Measurements from ENCODE around the gene KIAA0930.
"Not testable (repeated sequence)": the region's sequence is repeated elsewhere in the genome, so short reads cannot be mapped to it uniquely, and the experiment has no call there.

Gene KIAA0930

DNA sequence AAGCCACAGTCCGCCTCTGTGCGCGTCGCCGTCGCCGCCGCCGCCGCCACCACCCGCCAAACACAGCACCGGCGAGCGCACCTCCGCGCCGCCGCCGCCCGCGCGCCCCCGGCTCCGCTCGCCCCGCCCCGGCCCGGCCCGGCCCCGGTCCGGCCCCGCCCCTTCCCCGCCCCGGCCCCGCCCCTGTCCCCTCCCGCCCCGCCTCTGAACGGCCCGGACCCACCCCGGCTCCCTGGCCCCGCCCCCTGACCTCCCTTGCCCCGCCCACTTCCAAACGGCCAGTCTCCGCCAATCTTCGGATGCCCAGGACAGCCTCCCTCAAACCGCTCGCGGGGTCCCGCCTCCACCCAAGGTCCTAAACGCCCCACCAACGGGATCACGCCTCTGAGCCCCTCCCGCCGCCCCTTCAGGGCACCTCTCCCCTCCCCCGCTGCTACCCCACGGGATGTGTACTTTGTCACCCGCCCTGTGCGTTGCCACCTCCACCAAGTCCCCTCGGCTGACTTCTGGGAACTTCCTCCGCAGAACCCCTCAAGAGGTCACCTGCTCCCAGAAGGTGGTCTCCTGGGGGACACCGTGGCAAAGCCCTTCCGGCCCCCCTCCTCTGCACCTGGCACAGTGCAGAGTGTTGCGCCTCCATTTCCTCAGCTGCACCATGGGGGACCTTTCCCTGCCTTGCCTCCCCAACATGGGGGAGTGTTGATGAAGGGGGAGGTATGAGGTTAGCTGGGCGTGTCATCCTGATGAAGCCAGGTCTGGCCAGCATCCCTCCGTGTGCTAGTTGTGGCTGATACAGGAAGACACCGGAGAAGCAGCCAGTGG, at the start of gene KIAA0930:
Gene KIAA0930, minus strand, starts transcription at position 85 of the 822 bp plus-strand sequence. CDS start 191 bp downstream, outside the sequence.
- peak; percentile 78 for DNase-seq

DNA sequence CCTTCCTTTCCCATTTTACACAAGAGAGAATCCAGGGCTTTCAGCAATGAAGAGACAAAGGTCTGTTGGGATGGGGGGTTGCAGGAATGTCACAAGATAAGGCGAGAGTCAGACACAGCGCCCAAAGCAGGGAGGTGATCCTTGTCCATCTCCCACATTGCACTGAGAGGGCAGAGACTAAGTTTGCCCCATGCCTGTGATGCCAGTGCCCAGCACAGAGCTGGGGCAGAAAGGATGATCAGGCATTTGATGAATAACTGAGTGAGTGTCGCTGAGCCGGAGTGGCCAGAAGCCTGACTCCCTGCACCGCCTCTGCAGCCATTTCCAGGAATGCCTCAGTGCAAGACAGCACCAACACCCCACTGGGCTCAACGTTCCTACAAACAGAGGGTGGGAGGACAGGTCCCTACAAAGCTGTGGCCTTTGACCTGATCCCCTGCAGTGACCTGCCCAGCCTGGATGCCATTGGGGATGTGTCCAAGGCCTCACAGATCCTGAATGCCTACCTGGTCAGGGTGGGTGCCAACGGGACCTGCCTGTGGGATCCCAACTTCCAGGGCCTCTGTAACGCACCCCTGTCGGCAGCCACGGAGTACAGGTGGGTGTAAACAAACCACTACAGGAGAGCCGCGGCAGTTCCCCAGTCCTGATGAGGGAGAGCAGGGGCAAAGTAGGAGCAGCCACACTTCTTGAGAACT, 46.3 kb upstream of the KIAA0930 start:
- no peak for DNase-seq

DNA sequence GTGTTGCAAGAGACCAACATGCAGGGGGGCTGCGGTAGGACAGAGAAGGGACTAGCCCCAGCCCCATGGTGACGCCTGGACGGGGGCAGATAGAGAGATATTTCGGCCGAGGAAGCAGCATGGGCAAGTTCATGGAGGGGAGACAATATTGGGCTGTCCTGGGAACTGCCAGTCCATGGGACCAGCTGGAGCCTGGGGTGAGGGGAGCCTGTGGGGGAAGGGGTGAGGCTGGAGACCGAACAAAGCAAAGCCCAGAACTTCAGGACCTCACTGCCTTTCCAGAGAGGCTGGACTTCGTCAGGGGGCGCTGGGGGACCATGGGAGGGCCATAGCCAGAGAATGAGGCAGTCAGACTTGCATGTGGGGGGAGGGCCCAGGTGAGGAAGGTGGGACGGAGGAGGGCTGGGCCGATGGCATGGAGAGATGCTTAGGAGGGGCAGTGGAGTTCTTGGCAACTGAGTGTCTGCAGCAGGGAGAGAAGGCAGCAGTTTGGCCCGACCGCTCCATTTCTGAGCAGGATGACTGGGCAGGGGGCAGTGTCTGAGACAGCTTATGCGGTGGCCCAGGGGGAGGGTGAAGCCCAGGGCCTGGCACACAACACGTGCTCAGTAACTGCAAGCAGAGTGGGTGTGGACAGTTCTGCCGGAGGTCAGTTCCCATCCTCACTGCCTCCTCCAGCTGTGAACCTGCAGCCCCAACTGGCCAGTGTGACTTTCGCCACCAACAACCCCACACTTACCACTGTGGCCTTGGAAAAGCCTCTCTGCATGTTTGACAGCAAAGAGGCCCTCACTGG, 44.8 kb upstream of the KIAA0930 start:
- no peak for DNase-seq

DNA sequence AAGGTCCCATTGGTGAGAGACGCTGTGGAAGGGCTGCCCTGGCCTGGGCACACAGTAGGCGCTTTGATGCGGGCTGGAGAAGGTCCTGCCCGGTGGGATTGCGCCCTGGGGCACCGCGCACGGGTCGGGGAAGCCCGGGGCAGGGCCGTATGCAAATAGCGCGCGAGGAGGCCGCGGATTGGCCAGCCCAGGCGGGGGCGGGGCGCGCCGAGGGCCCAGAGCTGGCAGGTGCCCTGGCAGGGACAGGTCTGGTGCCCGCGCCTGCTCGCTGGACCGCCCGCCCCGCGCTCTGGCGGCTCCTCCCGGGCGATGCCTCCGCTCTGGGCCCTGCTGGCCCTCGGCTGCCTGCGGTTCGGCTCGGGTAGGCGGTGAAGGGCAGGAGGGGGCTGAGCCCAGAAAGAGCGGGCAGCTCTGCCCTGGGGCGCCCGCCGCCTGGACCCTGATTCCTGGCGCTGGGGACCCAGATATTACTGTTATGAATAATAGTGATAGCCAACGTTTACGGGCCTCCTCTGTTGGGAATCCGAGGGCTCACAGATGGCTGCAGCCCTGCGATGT, 44.1 kb upstream of the KIAA0930 start, which contains the start of gene UPK3A:
Gene UPK3A, plus strand, starts transcription at position 245 of the 558 bp plus-strand sequence. Its CDS starts 65 bp downstream, at position 310.
- DNase-seq = peak; percentile 60 to 73

DNA sequence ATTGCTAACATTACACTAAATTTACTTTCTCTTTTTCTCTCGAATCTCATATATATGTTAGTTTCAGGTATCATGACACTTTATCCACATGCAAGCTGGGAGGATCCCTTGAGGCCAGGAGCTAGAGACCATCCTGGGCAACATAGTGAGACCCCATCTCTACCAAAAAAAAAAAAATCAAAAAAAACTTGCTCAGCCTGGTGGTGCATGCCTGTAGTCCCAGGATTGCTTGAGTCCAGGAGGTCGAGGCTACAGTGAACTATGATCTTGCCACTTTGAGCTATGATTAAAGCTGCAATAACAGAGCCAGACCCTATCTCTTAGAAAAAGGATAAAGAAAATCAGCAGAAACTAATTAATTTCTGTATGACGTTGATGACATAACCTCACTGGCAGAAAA, 40.3 kb upstream of the KIAA0930 start:
- no peak for DNase-seq

DNA sequence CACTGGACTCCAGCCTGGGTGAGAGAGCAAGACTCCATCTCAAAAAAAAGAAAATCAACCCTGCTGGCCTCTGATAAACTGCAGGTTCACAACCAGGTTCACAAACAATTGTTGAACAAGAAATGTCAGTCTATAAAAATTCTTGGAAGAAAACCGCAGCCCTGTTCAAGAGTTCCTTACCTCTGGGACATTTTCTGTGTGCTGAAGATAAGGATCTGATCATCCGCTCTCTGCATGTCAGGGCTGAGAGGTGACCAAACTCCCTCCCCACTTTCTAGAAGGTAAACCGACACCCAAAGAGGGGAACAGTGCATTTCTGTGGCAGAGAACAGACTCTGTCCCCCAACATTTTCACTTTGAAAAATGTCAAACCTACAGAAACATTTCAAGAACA, 39.9 kb upstream of the KIAA0930 start:
- no peak for DNase-seq

DNA sequence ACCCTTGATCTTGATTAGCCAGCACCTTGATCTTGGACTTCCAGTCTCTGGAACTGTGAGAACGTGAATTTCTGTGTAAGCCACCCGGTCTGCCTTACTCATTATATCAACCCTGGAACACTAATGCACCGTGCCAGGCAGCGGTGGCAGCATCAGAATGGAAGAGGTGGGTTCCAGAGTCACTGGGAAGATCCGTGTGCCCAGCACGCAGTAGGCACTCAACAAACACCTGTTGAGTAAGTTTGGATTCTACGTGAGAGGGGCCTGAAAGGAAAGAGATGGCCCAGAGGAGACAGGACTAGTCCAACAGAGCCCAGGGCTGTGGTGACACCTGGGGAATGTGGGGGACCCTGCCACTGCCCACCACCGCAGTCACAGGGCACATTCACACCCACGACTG, 37.4 kb upstream of the KIAA0930 start:
- DNase-seq = no peak

DNA sequence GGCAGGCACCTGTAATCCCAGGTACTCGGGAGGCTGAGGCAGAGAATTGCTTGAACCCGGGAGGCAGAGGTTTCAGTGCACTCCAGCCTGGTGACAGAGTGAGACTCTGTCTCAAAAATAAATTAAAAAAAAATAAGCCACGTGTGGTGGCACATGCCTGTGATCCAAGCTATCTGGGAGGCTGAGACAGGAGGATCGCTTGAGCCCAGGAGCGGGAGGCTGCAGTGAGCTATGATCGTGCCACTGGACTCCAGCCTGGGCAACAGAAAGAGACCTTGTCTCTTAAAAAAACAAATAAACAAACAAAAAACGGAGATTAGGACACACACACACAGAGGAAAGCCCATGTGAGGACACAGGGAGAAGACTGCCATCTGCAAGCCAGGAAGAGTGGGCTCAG, 37.0 kb upstream of the KIAA0930 start:
- not testable (repeated sequence) for DNase-seq

DNA sequence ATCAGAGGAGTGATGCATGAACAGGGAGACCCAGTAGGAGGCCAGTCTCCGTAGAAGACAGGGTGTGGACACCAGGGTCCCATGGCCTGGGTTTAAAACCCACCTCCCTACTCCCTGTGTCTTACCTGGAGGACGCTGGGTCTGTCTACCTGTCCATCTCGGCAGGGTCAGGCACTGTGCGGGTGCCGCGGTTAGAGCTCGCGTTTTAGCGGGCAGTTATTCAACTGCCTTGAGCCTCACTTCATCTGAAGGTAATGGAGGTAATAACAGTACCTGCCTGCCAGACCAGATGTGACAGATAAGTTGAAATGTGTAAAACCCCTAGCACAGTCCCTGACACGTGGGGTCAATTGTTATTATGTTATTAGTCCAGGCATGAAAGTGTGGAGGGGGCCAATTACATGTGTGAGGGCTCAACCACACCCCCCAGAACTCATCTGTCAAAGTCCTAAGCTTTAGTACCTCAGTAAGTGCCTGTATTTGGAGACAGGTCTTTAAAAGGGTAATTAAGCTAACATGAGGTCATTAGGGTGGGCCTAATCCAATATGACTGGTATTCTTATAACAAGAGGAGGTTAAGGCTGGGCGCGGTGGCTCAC, 35.9 kb upstream of the KIAA0930 start:
- no peak for DNase-seq

DNA sequence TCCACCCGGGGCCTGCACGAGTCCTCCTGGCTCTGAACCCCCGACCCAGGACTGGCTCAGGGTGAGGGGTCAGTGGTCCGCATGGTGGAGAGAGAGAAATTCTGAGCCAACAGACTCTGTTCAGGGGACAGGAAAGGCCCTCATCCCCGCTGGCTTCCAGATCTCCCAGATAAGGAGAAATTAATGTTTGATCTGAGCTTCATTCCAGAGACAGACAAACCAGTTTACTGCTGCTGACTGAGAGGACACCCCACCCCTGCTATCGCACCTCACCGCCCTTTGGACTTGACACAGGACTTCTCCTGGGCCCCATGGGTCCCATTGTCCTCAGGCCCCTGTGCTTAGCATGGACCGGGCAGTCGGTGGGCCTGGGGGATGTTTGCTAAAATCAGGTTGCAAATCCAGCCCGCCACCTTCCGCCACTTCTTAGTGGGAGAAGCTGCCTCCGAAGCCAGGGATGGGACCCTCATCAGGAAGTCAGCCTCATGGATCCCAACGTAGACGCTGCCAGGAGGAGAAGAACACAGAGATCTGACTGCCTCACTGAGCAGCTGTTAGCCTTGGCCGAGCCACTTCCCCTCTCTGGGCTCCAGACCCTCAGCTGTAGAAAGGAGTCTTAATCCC, 32.9 kb upstream of the KIAA0930 start:
- no peak for DNase-seq

DNA sequence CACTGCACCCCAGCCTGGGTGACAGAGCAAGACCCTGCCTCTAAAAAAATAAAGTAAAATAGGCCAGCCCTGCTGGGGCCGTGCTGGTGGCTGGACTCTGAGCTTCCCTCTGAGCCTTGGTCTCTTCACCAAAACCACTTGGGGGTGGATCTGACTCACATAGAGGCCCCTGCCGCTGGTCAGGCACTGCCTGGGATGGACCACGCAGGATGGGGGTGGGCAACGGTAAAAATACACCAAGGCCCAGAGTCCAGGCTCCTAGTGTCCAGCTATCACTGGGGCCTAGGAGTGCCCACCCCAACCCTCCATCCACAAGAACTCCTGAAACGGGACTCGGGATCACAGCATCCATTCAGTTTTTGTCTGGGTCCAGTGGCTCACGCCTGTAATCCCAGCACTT, 31.8 kb upstream of the KIAA0930 start:
- DNase-seq = no peak

DNA sequence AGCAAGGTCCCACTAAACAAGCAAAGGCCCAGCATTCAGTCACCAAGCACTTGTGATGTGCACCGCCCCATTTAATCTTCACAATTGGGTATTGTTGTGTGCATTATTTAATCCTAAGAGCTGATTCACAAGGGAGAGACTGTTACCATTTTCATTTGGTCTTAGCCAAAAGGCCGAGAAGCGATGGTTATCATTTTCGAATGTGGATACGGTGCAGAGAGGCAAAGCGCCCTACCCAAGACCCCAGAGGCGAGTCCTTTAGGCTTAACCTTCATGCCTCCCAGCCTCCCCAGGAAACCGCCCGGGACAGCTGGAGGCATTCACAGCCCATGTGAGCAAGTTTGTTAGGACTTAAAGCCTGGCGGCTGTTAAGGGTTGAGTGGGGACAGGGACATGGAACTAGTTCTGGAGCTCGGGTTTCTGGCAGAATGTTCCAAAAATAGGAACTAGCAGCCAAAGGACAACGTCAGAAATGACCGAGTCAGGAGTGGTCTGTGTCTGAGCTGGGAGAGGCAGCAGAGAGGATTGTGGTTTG, 31.0 kb upstream of the KIAA0930 start:
- no peak for DNase-seq

DNA sequence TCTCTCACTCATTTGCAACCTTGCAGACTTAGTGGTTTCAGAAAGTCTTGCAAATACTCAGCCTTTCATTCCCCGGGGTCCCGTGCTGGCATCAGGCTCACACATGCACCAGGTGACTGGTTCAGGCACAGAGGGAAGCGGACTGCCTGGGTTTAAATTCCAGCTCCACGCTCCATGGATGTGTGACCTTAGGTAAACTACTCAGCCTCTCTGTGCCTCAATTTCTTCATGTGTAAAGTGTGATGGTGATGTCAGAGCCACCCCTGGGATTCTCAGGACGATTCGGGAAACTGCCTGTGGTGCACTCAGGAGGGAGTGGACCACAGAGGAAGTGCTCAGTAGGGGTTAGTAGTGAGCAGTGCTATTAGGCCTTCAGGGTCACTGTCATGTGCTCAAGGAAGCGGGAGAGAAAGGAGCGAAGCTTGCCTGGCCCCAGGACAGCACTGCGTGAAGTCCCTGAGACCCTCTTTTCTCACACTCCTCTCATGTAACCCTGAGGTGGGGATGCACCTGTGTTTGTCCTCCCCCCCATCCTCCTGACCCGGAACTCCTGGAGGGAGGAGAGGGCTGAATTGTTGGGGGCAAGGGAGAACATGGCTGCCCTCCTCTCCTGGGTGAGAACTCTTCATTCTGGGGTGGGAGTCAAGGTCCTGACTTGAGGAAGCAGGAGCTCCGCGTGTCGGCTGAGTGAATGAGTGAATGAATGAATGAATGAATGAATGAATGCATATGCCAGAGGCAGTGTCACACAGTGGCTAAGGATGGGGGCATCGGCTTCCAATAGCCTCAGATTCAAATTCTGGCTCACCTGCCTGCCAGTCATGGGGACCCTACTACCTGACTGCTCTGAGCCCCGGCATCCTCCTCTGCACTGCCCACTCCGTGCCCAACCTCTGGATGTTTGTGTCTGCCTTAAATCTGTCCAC, 29.7 kb upstream of the KIAA0930 start:
- no peak for DNase-seq

DNA sequence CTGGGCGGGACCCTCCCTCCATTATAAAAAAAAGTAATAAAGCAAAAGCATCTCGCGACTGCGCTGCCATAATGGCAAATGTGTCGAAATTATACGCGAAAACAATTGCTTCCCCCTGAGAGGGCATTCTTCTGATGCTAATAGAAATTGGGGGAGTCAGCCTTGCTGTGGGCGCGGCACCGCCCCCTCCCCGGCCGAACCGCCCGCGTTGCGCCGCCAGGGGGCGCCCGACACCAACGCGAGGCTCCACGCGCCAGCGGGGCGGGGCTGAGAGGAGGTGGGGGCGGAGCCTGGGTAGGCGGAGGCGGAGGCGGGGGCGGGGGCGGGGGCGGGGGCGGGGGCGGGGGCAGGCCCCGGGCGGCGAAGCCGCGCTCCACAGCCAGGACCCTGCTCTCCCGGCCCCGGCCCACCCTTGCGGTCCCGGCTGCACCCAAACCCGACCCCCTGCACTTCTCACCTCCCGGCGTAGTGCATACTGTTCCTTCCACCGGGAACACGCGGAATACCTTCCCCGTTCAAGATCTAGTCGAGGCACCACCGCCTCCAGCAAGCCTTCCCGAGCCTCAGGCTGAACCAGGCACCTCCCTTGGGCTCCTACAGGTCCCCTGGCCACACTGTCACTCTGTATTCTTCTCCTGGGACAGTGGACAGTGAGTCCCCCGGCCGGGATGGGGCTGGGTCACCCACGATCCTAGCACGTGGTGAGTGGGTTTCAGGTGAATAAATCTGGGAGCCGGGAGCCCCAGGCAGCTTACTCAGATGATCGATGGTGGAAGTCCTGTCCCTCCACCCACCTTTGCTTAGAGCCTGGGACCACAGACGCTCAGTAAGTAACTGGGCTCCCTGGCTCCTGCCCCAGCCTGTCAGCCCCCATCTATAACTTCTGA, 28.5 kb upstream of the KIAA0930 start:
- DNase-seq = peak; percentile 86 to 89

DNA sequence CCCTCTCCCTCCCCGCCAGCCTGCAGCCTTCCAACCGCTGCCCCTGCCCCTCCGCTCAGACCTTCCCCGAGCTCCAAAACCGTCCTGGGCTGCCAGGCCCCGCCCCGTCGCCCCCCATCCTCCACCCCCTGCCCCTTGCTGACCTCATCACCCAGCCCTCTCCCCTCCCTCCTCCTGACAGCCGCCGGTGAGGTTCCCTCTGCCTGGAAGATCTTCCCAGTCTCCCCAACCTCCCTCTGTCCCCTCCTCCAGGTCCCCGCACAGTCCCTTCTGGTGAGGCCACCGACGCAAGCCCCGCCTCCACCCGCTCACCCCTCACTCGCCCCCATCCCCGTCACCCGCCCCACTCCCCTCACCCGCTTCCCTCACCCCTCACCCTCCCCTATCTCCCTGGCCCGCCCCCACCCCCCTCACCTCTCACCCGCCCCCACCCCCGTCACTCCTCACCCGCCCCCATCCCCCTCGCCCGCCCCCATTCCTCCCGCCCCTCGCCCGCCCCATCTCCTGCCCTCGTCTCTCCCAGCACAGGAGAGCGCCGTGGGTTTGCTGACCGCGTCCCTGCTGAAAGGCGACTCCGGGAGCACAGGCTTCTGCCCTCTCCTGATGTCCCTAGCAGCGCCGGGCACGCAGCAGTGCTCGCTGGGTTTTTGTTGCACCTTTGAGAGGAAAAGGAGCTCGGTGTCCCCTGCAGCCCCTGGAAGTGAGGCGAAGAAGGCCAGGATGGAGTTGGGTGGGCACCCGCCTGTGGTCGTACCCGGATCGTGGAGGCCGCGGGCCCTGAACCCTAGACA, 27.7 kb upstream of the KIAA0930 start:
- DNase-seq = no peak

DNA sequence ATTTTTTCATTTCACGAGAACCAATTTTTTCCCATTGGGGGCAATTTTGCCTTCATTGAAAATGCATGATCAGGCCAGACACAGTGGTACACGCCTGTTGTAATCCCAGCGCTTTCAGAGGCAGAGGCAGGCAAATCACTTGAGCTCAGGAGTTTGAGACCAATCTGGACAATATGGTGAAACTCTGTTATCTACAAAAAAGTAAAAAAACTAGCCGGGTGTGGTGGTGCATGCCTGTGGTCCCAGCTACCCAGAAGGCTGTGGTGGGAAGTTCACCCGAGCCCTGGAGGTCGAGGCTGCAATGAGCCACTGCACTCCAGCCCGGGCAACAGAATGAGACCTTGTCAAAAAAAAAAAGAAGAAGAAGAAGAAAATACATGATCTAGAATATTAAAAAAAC, 24.8 kb upstream of the KIAA0930 start:
- DNase-seq = no peak

DNA sequence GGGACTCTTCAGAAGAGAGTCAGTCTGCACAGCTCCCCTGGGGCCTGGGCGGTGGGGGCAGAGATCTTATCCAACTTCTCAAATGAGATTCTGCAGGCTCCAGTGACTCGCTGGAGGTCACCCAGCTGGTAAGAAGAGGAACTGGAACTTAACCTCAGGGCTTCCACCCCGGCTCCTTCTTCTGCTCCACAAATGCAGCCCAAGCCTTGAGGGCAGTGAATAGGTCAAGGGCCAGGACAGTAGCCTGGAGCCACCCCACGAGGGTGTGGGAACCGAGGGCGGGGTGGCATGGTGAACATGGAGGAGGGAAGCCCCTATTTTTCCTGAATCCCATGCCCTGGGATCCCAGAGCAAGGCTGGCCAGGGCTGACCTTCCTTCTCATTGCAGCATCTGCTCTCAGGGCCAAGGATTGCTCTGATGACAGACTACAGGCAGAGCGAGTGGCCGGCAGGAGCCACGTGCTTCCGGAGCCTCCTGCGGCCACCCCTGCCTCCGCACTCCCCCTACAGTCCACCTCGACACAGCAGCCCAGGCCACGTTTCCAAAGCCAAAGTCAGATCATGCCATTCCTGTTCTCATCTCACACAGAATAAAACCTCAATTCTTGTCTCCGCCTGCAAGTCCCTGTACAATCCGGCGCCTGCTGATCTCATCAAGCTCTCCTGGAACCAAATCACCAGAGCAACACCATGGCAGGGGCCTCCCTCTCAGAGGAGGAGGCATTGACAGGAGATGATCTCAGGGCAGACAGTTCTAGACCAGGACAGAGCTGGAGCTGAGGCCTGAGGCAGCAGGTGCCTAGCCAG, 23.0 kb upstream of the KIAA0930 start:
- DNase-seq = no peak

DNA sequence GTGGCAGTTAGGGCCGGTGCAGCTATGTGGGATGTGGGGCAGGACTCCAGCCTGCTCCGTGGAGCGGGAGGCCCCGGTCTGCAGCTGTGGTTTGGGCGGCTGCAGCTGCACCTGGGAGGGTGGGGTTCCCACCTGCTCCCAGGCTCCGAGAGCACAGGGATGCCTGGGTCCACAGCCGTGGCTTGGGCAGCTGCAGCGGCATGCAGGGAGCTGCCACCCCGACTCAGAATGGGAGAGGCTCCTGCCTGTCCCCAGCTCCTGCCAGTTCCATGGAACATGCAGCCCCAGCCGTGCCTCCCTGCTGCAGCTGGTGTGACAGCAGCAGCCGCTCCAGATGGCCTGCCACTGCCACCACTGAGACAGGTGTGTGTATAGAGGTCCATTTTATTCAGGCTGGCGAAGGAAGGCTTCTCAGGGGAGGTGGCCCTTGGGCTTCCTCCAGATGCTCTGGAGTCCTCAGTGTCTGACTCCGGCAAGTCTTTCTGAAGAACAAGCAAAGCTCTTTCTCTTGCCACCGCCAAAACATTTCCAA, 22.3 kb upstream of the KIAA0930 start:
- DNase-seq = no peak
